OCI-LY1 (cell line): ENCODE results near the gene KLHL9.
A peak's percentile ranks its signal among the peaks of the same experiment; 100 is the strongest.

ENCODE experiments used
- H2AFZ ChIP-seq: fragments of 200-600 bp; sonication (generic), shearing (Covaris generic); 2 replicates; pipeline ENCODE4 v1.6.0; 2014; ENCODE audit warnings: antibody characterized with exemption, mild to moderate bottlenecking, low read length
- H3F3A ChIP-seq: fragments of 200-600 bp; sonication (generic), shearing (Covaris generic); 2 replicates; pipeline ENCODE4 v1.6.0; 2014; ENCODE audit warnings: mild to moderate bottlenecking, antibody characterized with exemption, low read length, moderate library complexity; ENCODE audit not compliant: insufficient read depth
- H3K27ac ChIP-seq: fragments of 200-600 bp; sonication (generic); 2 replicates; pipeline ENCODE4 v1.5.1; 2014; ENCODE audit warnings: low read length, mixed run types, mild to moderate bottlenecking, low read depth; ENCODE audit not compliant: poor library complexity, severe bottlenecking
- H3K27me3 ChIP-seq: fragments of 200-600 bp; sonication (generic); 2 replicates; pipeline ENCODE4 v1.6.0; 2014; ENCODE audit warnings: antibody characterized with exemption, mild to moderate bottlenecking, low read length, moderate library complexity; ENCODE audit not compliant: insufficient read depth
- H3K36me3 ChIP-seq: fragments of 200-600 bp; sonication (generic); 2 replicates; pipeline ENCODE4 v1.6.1; 2014; ENCODE audit warnings: mild to moderate bottlenecking, antibody characterized with exemption, low read length, moderate library complexity, mixed read lengths; ENCODE audit not compliant: insufficient read depth
- H3K4me1 ChIP-seq: fragments of 200-600 bp; sonication (generic); 2 replicates; pipeline ENCODE4 v1.5.1; 2014; ENCODE audit warnings: mild to moderate bottlenecking, low read length, moderate library complexity; ENCODE audit not compliant: insufficient read depth, severe bottlenecking
- H3K4me2 ChIP-seq: fragments of 200-600 bp; sonication (generic), shearing (Covaris generic); 2 replicates; pipeline ENCODE4 v1.6.1; 2014; ENCODE audit warnings: low read length
- H3K4me3 ChIP-seq: fragments of 200-600 bp; sonication (generic); 2 replicates; pipeline ENCODE4 v1.5.1; 2014; ENCODE audit warnings: low read length, low read depth, mild to moderate bottlenecking, mixed read lengths; ENCODE audit not compliant: poor library complexity, severe bottlenecking
- H3K79me2 ChIP-seq: fragments of 200-600 bp; shearing (Covaris generic); 2 replicates; pipeline ENCODE4 v1.6.1; 2016; ENCODE audit warnings: mixed run types, low read length, mixed read lengths; ENCODE audit not compliant: insufficient read depth
- H3K9ac ChIP-seq: fragments of 200-600 bp; sonication (generic), shearing (Covaris generic); 2 replicates; pipeline ENCODE4 v1.6.1; 2014; ENCODE audit warnings: mild to moderate bottlenecking, low read length, mixed read lengths
- H3K9me2 ChIP-seq: fragments of 200-600 bp; sonication (generic), shearing (Covaris generic); 2 replicates; pipeline ENCODE4 v1.6.1; 2014; ENCODE audit warnings: low read depth, mild to moderate bottlenecking, low read length, mixed read lengths
- H3K9me3 ChIP-seq: fragments of 200-600 bp; shearing (Covaris generic); 2 replicates; pipeline ENCODE4 v1.6.1; 2014; ENCODE audit warnings: low read length, mixed read lengths
- H4K20me1 ChIP-seq: fragments of 200-600 bp; sonication (generic), shearing (Covaris generic); 2 replicates; pipeline ENCODE4 v1.6.0; 2016; ENCODE audit warnings: mild to moderate bottlenecking, low read length; ENCODE audit not compliant: insufficient read depth
- CTCF ChIP-seq: fragments of 200-600 bp; sonication (generic), shearing (Covaris generic); IDR thresholded peaks from 2 replicates; pipeline ENCODE4 v1.5.1; 2017; ENCODE audit warnings: mild to moderate bottlenecking, antibody characterized with exemption, low read length, moderate library complexity, mixed read lengths
- EZH2 ChIP-seq: fragments of 200-600 bp; sonication (generic), shearing (Covaris generic); IDR thresholded peaks from 2 replicates; pipeline ENCODE4 v1.8.0; 2017; ENCODE audit warnings: borderline replicate concordance, mixed run types, mild to moderate bottlenecking, antibody characterized with exemption, low read length, moderate library complexity, mixed read lengths

KLHL9 gene

GRCh38 chr9:21340735-21341134, 5.5 kb upstream of the KLHL9 start:
- Histone ChIP-seq H3K9me3 (peaks cover 4% of the 10 kb centered on the region; the same call in 1 of the 2 replicates), H3K79me2 (no peaks in the 10 kb centered on the region), H3K4me2 (no peak overlapping the region), H3K4me1 (peaks cover 2% of the 10 kb centered on the region), H4K20me1 (no peaks in the 10 kb centered on the region), H3K27ac (no peak overlapping the region), H3K9me2 (no peaks in the 10 kb centered on the region), H3K36me3 (no peaks in the 10 kb centered on the region), H3K27me3 (no peaks in the 10 kb centered on the region), H3K4me3 (no peak overlapping the region), H3K9ac (no peak overlapping the region), H3F3A (no peaks in the 10 kb centered on the region), H2AFZ (no peak overlapping the region)
- TF ChIP-seq EZH2 (no peak), CTCF (no peak)

GRCh38 chr9:21336457-21336856, 1.3 kb upstream of the KLHL9 start:
- H3F3A ChIP-seq, result no peaks in the 10 kb centered on the region
- H3K4me3 ChIP-seq, result no peak overlapping the region
- H3K4me1 ChIP-seq, result peaks cover 37% of the 10 kb centered on the region
- no peak overlapping the region for H3K9ac ChIP-seq
- no peak overlapping the region for H3K27ac ChIP-seq
- no peak overlapping the region for H2AFZ ChIP-seq
- 0 out of 2 replicates have a peak, but pooled peaks cover 13% of the 10 kb centered on the region for H3K36me3 ChIP-seq
- no peaks in the 10 kb centered on the region for H3K9me3 ChIP-seq
- no peaks in the 10 kb centered on the region for H4K20me1 ChIP-seq
- no peaks in the 10 kb centered on the region for H3K79me2 ChIP-seq
- H3K4me2 ChIP-seq, result no peak overlapping the region
- no peaks in the 10 kb centered on the region for H3K27me3 ChIP-seq
- TF ChIP-seq CTCF, result no peak
- TF ChIP-seq EZH2, result no peak
- no peaks in the 10 kb centered on the region for H3K9me2 ChIP-seq

DNA sequence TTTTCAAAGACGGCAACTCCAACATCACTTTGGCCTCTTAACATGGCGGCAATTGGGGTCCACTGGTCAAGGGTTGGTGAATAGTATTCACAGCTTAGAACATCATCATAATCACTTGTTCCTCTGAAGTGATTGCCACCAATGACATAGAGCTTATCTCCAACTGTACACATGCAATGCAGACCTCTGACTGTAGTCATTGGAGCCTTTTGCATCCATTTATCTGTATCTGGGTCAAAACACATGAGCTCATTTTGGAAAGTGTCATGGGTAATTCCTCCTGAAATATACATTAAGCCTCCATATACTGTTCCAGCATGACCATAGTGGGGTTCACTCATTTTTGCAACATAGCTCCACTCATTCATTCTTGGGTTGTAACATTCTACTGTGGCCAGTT, 2.0 kb downstream of the KLHL9 start:
- Histone ChIP-seq H3K4me2 (0 out of 2 replicates have a peak overlapping the region, but pooled peaks have one; percentile 91), H3K4me3 (no peak overlapping the region), H3K27me3 (no peaks in the 10 kb centered on the region), H3K36me3 (0 out of 2 replicates have a peak, but pooled peaks cover 13% of the 10 kb centered on the region), H3K79me2 (no peaks in the 10 kb centered on the region), H4K20me1 (no peaks in the 10 kb centered on the region), H3F3A (no peaks in the 10 kb centered on the region), H3K4me1 (peaks cover 40% of the 10 kb centered on the region), H3K9me3 (no peaks in the 10 kb centered on the region), H3K9ac (no peak overlapping the region), H2AFZ (no peak overlapping the region), H3K9me2 (no peaks in the 10 kb centered on the region), H3K27ac (no peak overlapping the region)
- no peak for TF ChIP-seq CTCF
- no peak for TF ChIP-seq EZH2
